Endothelial cell of umbilical vein (primary cell): ENCODE data around the gene RNF169. TPM values are rescaled to one million over a fixed set of nuclear protein-coding genes. Genes with fewer than 3 reads are reported as not detected.

Experiments used
- BruUV-seq: library from RNA; stranded (reverse); fragments of 400-500 nt; replicated peaks from 2 replicates; lab custom pipeline; 2021; lab: Mats Ljungman, UMichigan
- CTCF ChIA-PET: fragments of 300-600, 350-600 bp; sonication (Branson Sonifier 250); formaldehyde crosslinking; loops from one replicate; lab custom pipeline; 2021; ENCODE audit warnings: antibody characterized with exemption, inconsistent platforms; lab: Charles Lee
- POLR2A ChIA-PET: fragments of 300-600, 350-600 bp; sonication (Branson Sonifier 250); formaldehyde crosslinking; loops from one replicate; lab custom pipeline; 2021; ENCODE audit warnings: antibody characterized with exemption, inconsistent platforms; lab: Charles Lee
- DNase-seq: peaks from one replicate; pipeline ENCODE4 v3.0.0-alpha.2; 2011; ENCODE audit warnings: low read depth, low spot score
- FAIRE-seq: peaks from 2 replicates; lab custom pipeline; 2011; peaks lifted over from hg19 to GRCh38; lab: Jason Lieb, UNC
- H2AFZ ChIP-seq: 2 replicates; pipeline ENCODE4 v1.6.0; 2012; ENCODE audit warnings: low read depth, low read length, control low read depth, inconsistent platforms
- H3K27ac ChIP-seq: 2 replicates; pipeline ENCODE4 v1.5.1; 2011; ENCODE audit warnings: low read depth, mild to moderate bottlenecking, control low read depth, low read length, moderate library complexity; ENCODE audit not compliant: insufficient read depth
- H3K27me3 ChIP-seq, 2 experiments: 2 replicates each; pipeline versions ENCODE4 v1.6.0 to v1.6.1; 2011; ENCODE audit warnings: low read length in 2 of 2, mixed read lengths in 1 of 2; ENCODE audit not compliant: control insufficient read depth in 2 of 2, insufficient read depth in 2 of 2
- H3K36me3 ChIP-seq, 2 experiments: 2 replicates in 1 of 2; 3 replicates in 1 of 2; pipeline ENCODE4 v1.5.1; 2011; ENCODE audit warnings: low read length in 2 of 2, mild to moderate bottlenecking in 1 of 2, moderate library complexity in 1 of 2; ENCODE audit not compliant: control insufficient read depth in 2 of 2, insufficient read depth in 2 of 2; ENCODE audit errors: extremely low read depth in 1 of 2
- H3K4me1 ChIP-seq: 3 replicates; pipeline ENCODE4 v1.5.1; 2011; ENCODE audit warnings: mild to moderate bottlenecking, low read length; ENCODE audit not compliant: control insufficient read depth, insufficient read depth; ENCODE audit errors: extremely low read depth
- H3K4me2 ChIP-seq: 2 replicates; pipeline ENCODE4 v1.6.1; 2011; ENCODE audit warnings: low read length, control low read depth, mixed read lengths; ENCODE audit not compliant: insufficient read depth
- H3K4me3 ChIP-seq, 3 experiments: fragments of 200-600 bp in 1 of 3; sonication (generic), shearing (Covaris generic) in 1 of 3; replicated peaks in 1 of 3; 2 replicates each; pipeline ENCODE4 v1.5.1; 2011 to 2016; ENCODE audit warnings: control low read depth in 3 of 3, low read length in 3 of 3, mild to moderate bottlenecking in 2 of 3, inconsistent platforms in 1 of 3, low read depth in 1 of 3, moderate library complexity in 1 of 3; ENCODE audit not compliant: insufficient read depth in 1 of 3
- H3K79me2 ChIP-seq: 2 replicates; pipeline ENCODE4 v1.6.0; 2012; ENCODE audit warnings: low read length, inconsistent platforms; ENCODE audit not compliant: control insufficient read depth, insufficient read depth
- H3K9ac ChIP-seq: replicated peaks from 2 replicates; pipeline ENCODE3; 2011; ENCODE audit warnings: low read length, control low read depth; ENCODE audit not compliant: insufficient read depth; ENCODE audit errors: extremely low read depth
- H3K9me1 ChIP-seq: replicated peaks from 3 replicates; pipeline ENCODE4 v1.6.0; 2011; ENCODE audit warnings: mild to moderate bottlenecking, low read length; ENCODE audit not compliant: control insufficient read depth, insufficient read depth; ENCODE audit errors: extremely low read depth
- H3K9me3 ChIP-seq: replicated peaks from 2 replicates; pipeline ENCODE4 v1.5.1; 2012; ENCODE audit warnings: low read length, inconsistent platforms; ENCODE audit not compliant: control insufficient read depth, insufficient read depth
- H4K20me1 ChIP-seq: replicated peaks from 2 replicates; pipeline ENCODE3; 2011; ENCODE audit warnings: mild to moderate bottlenecking, low read length; ENCODE audit not compliant: control insufficient read depth, insufficient read depth; ENCODE audit errors: extremely low read depth
- FOS ChIP-seq: IDR thresholded peaks from 2 replicates; pipeline ENCODE4 v1.6.1; 2011; ENCODE audit warnings: mild to moderate bottlenecking, low read length, moderate library complexity, borderline replicate concordance; ENCODE audit not compliant: insufficient read depth
- JUN ChIP-seq: IDR thresholded peaks from 2 replicates; pipeline ENCODE4 v1.6.1; 2011; ENCODE audit warnings: borderline replicate concordance, low read depth; ENCODE audit not compliant: insufficient read length, insufficient read depth
- MAX ChIP-seq: IDR thresholded peaks from 2 replicates; pipeline ENCODE4 v1.6.1; 2011; ENCODE audit not compliant: insufficient read depth, insufficient read length
- POLR2A ChIP-seq: IDR thresholded peaks from 2 replicates; pipeline ENCODE4 v1.6.1; 2012; ENCODE audit warnings: low read depth, mild to moderate bottlenecking, control low read depth, low read length
- POLR2AphosphoS5 ChIP-seq: IDR thresholded peaks from 2 replicates; pipeline ENCODE4 v1.6.1; 2012; ENCODE audit warnings: low read depth, mild to moderate bottlenecking, control low read depth, low read length, moderate library complexity; ENCODE audit not compliant: insufficient read depth
- dilution Hi-C: fragments of 300-500 bp; cut with MboI; formaldehyde crosslinking; loops from one replicate; pipeline ENCODE4 v1.15.0; 2019; ENCODE audit warnings: low sequenced_read_pairs; ENCODE audit not compliant: extremely low pct_ligation_motif_present
- intact Hi-C: fragments of 100-400 bp; cut with micrococcal nuclease; formaldehyde crosslinking; loops from one replicate; pipeline ENCODE4 v1.10.0; 2022
- polyA plus RNA-seq, 4 experiments: library from polyadenylated mRNA; depleted of rRNA in 3 of 4; stranded (reverse) in 3 of 4; unstranded in 1 of 4; fragments of >200 nt; gene quantifications; 2 replicates each; pipeline versions ENCODE4 v1.2.1 to v1.2.3, GENCODE V29; 2011 to 2012; ENCODE audit warnings: missing spikeins in 1 of 4
- total RNA-seq: library from RNA; stranded (reverse); gene quantifications from 2 replicates; pipeline ENCODE4 v1.2.3, GENCODE V29; 2021

Gene RNF169
- total and polyA plus RNA-seq, 2 donors (not counting 3 experiments of a cell fraction or from before 2014, with no cell fraction given): 5.8 to 21.3 TPM

- Histone ChIP-seq H3K79me2 (peaks cover 58% of the 10 kb centered on the region), H3K4me1 (peaks cover 46% of the 10 kb centered on the region), H3K27me3 (no peaks in the 10 kb centered on the region), H3K27ac (peak overlapping the region; percentile 86), H4K20me1 (no peaks in the 10 kb centered on the region), H3K9me3 (no peaks in the 10 kb centered on the region), H3K9me1 (no peaks in the 10 kb centered on the region), H2AFZ (no peak overlapping the region), H3K4me2 (peak overlapping the region; percentile 95), H3K36me3 (no peaks in the 10 kb centered on the region), H3K9ac (peak overlapping the region; percentile 67), H3K4me3 (peak overlapping the region in 2 of 3 experiments; percentile 14 to 64)
- TF ChIP-seq POLR2AphosphoS5: peak; percentile 47
- peak; percentile 99 for TF ChIP-seq JUN
- TF ChIP-seq FOS: peak; percentile 95
- no peak for TF ChIP-seq MAX
- TF ChIP-seq POLR2A: peak; percentile 53
- peak; percentile 72 for FAIRE-seq
- dilution Hi-C loops: no loop called here
- intact Hi-C loops: loop anchor here (1.0 kb wide), 3 partner anchors 16 to 86 kb away; no protein-coding TSS in a partner anchor
- peak; percentile 92 for DNase-seq
- POLR2A ChIA-PET: interaction anchor here (0.6 to 1.0 kb wide), 3 partner anchors 15 to 66 kb away, joined by 3 to 4 read pairs (median 3); no protein-coding TSS in a partner anchor
- BruUV-seq: TSS peak; percentile 97
- CTCF ChIA-PET: interaction anchor here (0.9 to 3.9 kb wide), 9 partner anchors 10 to 67 kb away, joined by 3 to 26 read pairs (median 4); no protein-coding TSS in a partner anchor
These were observed 6.0 kb downstream of the RNF169 start for GRCh38 chr11:74754507-74755252.
